PFSK-1 (cell line): ENCODE data around the gene PRR15L.

Source experiments
- POLR2AphosphoS5 ChIP-seq: IDR thresholded peaks from 2 replicates; pipeline ENCODE4 v1.6.1; 2012; ENCODE audit warnings: low read depth, mild to moderate bottlenecking, control low read depth, low read length, moderate library complexity
- REST ChIP-seq, 2 experiments: IDR thresholded peaks; 2 replicates each; pipeline versions ENCODE4 v1.6.1 to v1.8.0; 2011 to 2012; ENCODE audit warnings: low read depth in 2 of 2, low read length in 2 of 2, control low read depth in 1 of 2, inconsistent platforms in 1 of 2, mild to moderate bottlenecking in 1 of 2, moderate library complexity in 1 of 2; ENCODE audit not compliant: insufficient read depth in 1 of 2
- SIN3A ChIP-seq: IDR thresholded peaks from 2 replicates; pipeline ENCODE4 v1.6.1; 2012; ENCODE audit warnings: mild to moderate bottlenecking, low read length, moderate library complexity, borderline replicate concordance; ENCODE audit not compliant: insufficient read depth

GRCh38 chr17:47934856-47935255 lies 22.8 kb downstream of the PRR15L start:
- TF ChIP-seq SIN3A: no peak
- TF ChIP-seq REST (IDR thresholded peaks at IDR 0.05; ENCODE audit: insufficient read depth in 1 of 2, low read depth in 2 of 2, low read length in 2 of 2): no peak
- TF ChIP-seq POLR2AphosphoS5: no peak
